Endothelial cell (in vitro differentiated cells): Measurements from ENCODE around the gene LGALS13. TPM values are rescaled to one million over a fixed set of nuclear protein-coding genes. Genes with fewer than 3 reads are reported as not detected.
"Not testable (repeated sequence)": the region's sequence is repeated elsewhere in the genome, so short reads cannot be mapped to it uniquely, and the experiment has no call there.

ENCODE experiments used
- DNase-seq: peaks from one replicate; pipeline ENCODE4 v3.0.0; 2021; ENCODE audit warnings: low spot score
- H3K27ac Mint-ChIP-seq: one replicate; pipeline ENCODE4 v1.8.0; 2021; ENCODE audit warnings: mixed read lengths, inconsistent platforms; ENCODE audit not compliant: unreplicated experiment
- H3K27me3 Mint-ChIP-seq: one replicate; pipeline ENCODE4 v1.8.0; 2021; ENCODE audit warnings: mild to moderate bottlenecking, moderate library complexity, mixed read lengths, inconsistent platforms; ENCODE audit not compliant: unreplicated experiment
- H3K36me3 Mint-ChIP-seq: one replicate; pipeline ENCODE4 v1.8.0; 2021; ENCODE audit warnings: mild to moderate bottlenecking, low read depth, mixed read lengths, inconsistent platforms; ENCODE audit not compliant: unreplicated experiment
- H3K4me1 Mint-ChIP-seq: one replicate; pipeline ENCODE4 v1.8.0; 2021; ENCODE audit warnings: mild to moderate bottlenecking, mixed read lengths, inconsistent platforms; ENCODE audit not compliant: unreplicated experiment
- H3K4me3 Mint-ChIP-seq: one replicate; pipeline ENCODE4 v1.8.0; 2021; ENCODE audit warnings: mild to moderate bottlenecking, mixed read lengths, inconsistent platforms; ENCODE audit not compliant: unreplicated experiment
- H3K9me3 Mint-ChIP-seq: one replicate; pipeline ENCODE4 v1.8.0; 2021; ENCODE audit warnings: mixed read lengths, inconsistent platforms; ENCODE audit not compliant: unreplicated experiment
- total RNA-seq: library from RNA; stranded (reverse); fragmentation: NEBNext Ultra II Directional; extraction: Animal tissue kit (Norgen Biotek cat#: 25700); gene quantifications from one replicate; pipeline ENCODE4 v1.2.1, GENCODE V29; 2021; ENCODE audit not compliant: unreplicated experiment
- TF ChIP-seq, protein P1 (sequence below): fragments of 200-600 bp; sonication (generic); IDR thresholded peaks from one replicate; pipeline ENCODE4 v1.5.0; 2021; ENCODE audit warnings: antibody characterized with exemption; ENCODE audit not compliant: unreplicated experiment

The LGALS13 gene
- total RNA-seq, 1 donor from 2014 or later, result not detected

- H3K36me3 Mint-ChIP-seq, result no peaks in the 10 kb centered on the region
- no peaks in the 10 kb centered on the region for H3K9me3 Mint-ChIP-seq
- DNase-seq, result no peak
- peaks cover 3% of the 10 kb centered on the region for H3K4me1 Mint-ChIP-seq
- peaks cover 5% of the 10 kb centered on the region for H3K27me3 Mint-ChIP-seq
- TF ChIP-seq, protein P1, sequence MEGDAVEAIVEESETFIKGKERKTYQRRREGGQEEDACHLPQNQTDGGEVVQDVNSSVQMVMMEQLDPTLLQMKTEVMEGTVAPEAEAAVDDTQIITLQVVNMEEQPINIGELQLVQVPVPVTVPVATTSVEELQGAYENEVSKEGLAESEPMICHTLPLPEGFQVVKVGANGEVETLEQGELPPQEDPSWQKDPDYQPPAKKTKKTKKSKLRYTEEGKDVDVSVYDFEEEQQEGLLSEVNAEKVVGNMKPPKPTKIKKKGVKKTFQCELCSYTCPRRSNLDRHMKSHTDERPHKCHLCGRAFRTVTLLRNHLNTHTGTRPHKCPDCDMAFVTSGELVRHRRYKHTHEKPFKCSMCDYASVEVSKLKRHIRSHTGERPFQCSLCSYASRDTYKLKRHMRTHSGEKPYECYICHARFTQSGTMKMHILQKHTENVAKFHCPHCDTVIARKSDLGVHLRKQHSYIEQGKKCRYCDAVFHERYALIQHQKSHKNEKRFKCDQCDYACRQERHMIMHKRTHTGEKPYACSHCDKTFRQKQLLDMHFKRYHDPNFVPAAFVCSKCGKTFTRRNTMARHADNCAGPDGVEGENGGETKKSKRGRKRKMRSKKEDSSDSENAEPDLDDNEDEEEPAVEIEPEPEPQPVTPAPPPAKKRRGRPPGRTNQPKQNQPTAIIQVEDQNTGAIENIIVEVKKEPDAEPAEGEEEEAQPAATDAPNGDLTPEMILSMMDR, result no peak
- H3K27ac Mint-ChIP-seq, result no peak overlapping the region
- H3K4me3 Mint-ChIP-seq, result no peak overlapping the region
Measured at GRCh38 chr19:39607021-39607420, 4.7 kb downstream of the LGALS13 start.

- no peak for DNase-seq
- TF ChIP-seq, protein P1, result no peak
- Mint-ChIP-seq H3K27ac (no peak overlapping the region), H3K36me3 (no peaks in the 10 kb centered on the region), H3K27me3 (peaks cover 4% of the 10 kb centered on the region), H3K9me3 (no peaks in the 10 kb centered on the region), H3K4me3 (no peak overlapping the region), H3K4me1 (peaks cover 3% of the 10 kb centered on the region)
Measured at GRCh38 chr19:39607561-39607960, 5.2 kb downstream of the LGALS13 start.

DNA sequence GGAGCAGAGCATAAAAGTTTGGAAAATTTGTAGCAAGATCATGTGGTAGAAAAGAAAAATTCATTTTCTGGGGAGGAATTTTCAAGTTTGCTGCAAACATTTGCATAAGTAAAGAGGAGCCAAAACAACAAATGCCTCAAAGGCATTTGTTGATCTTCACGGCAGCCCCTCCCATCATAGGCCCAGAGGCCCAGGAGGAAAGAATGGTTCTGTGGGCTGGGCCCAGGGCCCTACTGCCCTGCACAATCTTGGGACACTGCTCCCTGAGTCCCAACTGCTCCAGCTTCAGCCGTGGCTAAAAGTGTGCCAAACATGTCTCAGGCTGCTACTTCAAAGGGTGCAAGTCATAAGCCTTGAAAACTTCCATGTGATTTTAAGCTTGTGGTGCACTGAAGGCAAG lies 11.3 kb downstream of the LGALS13 start:
- Mint-ChIP-seq H3K27ac (no peak overlapping the region), H3K9me3 (no peaks in the 10 kb centered on the region), H3K4me3 (no peak overlapping the region), H3K4me1 (no peaks in the 10 kb centered on the region), H3K36me3 (no peaks in the 10 kb centered on the region), H3K27me3 (no peaks in the 10 kb centered on the region)
- TF ChIP-seq, protein P1, result no peak
- no peak for DNase-seq

GRCh38 chr19:39617745-39618144 lies 15.4 kb downstream of the LGALS13 start:
- no peaks in the 10 kb centered on the region for H3K36me3 Mint-ChIP-seq
- TF ChIP-seq, protein P1, result no peak
- no peaks in the 10 kb centered on the region for H3K4me1 Mint-ChIP-seq
- H3K27ac Mint-ChIP-seq, result no peak overlapping the region
- H3K4me3 Mint-ChIP-seq, result no peak overlapping the region
- peaks cover 4% of the 10 kb centered on the region for H3K27me3 Mint-ChIP-seq
- no peaks in the 10 kb centered on the region for H3K9me3 Mint-ChIP-seq
- DNase-seq, result no peak

- H3K9me3 Mint-ChIP-seq, result no peaks in the 10 kb centered on the region
- H3K36me3 Mint-ChIP-seq, result no peaks in the 10 kb centered on the region
- no peak overlapping the region for H3K4me3 Mint-ChIP-seq
- peaks cover 4% of the 10 kb centered on the region for H3K27me3 Mint-ChIP-seq
- H3K27ac Mint-ChIP-seq, result no peak overlapping the region
- DNase-seq, result no peak
- H3K4me1 Mint-ChIP-seq, result no peaks in the 10 kb centered on the region
- TF ChIP-seq, protein P1, result no peak
Measured at GRCh38 chr19:39623946-39624345, 21.6 kb downstream of the LGALS13 start.

DNA sequence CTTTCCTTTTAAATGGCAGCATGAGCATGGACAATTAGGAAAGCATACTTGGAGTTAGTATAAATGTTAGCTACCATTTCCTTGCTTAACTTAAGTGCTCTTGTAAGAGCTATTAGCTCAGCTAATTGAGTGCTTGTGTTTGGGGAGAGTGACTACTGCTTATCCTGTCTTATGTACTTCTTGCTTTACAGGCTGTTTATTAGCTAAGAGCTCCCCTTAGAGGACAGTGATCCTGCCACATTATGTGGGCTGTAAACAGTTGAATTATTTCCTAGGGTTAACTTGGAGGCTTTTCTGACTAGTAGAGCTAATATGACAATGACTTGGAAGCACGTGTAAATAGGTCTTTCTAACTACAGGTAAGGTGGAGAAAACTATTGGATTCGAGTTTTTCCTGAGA lies 25.3 kb downstream of the LGALS13 start:
- not testable (repeated sequence) for H3K4me1 Mint-ChIP-seq, H3K36me3 Mint-ChIP-seq, H3K4me3 Mint-ChIP-seq, H3K27ac Mint-ChIP-seq, H3K27me3 Mint-ChIP-seq, H3K9me3 Mint-ChIP-seq, DNase-seq
